Mononuclear cell (primary cell): ENCODE results near the gene KRI1. TPM values are rescaled to one million over a fixed set of nuclear protein-coding genes. Genes with fewer than 3 reads are reported as not detected.

Source experiments
- H3K27me3 ChIP-seq: 2 replicates; pipeline ENCODE4 v1.6.0; 2011; ENCODE audit warnings: low read length, control low read depth; ENCODE audit not compliant: insufficient read depth
- H3K4me1 ChIP-seq: 2 replicates; pipeline ENCODE4 v1.5.1; 2011; ENCODE audit warnings: mild to moderate bottlenecking, low read length, control low read depth; ENCODE audit not compliant: insufficient read depth
- H3K4me3 ChIP-seq: 2 replicates; pipeline ENCODE4 v1.5.1; 2011; ENCODE audit warnings: mild to moderate bottlenecking, low read length, moderate library complexity
- H3K9me3 ChIP-seq: 2 replicates; pipeline ENCODE4 v1.5.1; 2011; ENCODE audit warnings: low read depth, mild to moderate bottlenecking, control low read depth, low read length
- total RNA-seq: library from RNA; depleted of rRNA; stranded (reverse); fragments of >200 nt; gene quantifications from one replicate; pipeline ENCODE4 v1.2.3, GENCODE V29; 2012

Gene KRI1
- total RNA-seq, 1 donor: 6.7 TPM

DNA sequence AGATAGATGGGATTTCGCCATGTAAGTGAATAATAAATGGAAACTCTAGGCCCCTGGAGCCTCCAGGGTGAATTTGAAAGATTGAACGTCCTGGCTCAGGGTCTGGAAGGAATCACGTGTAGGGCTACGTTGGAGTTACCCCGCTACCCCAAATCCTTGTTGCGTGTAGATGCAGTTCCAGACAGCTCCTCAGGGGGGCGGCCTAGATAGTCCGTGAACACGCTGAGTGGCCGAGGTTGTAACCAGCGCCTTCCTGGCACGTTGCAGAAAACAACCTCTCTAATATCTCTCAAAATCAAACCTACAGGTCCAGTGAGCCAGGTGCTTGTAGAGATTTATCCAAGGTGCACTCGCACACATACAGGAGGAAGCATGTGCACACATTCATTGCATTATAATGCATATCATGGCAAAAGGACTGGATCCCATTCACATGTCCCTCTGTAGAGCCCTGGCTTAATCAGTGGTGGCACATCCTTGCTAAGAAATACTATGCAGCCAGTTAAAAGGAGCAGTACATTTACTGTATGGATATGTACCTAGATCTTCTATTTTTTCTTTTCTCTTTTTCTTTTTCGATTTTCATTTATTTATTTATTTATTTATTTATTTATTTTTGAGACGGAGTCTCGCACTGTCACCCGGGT is 60.1 kb downstream of the KRI1 start:
- Histone ChIP-seq H3K9me3 (no peaks in the 10 kb centered on the region), H3K4me3 (no peak overlapping the region), H3K27me3 (no peaks in the 10 kb centered on the region), H3K4me1 (peaks cover 35% of the 10 kb centered on the region)

Other genes with a start within 250 kb of the KRI1 start
- gene FDX2, start 250.0 kb downstream of the KRI1 start, total RNA-seq: 1.5 TPM
- 9.6 TPM for gene RAVER1, start 232.5 kb downstream of the KRI1 start, total RNA-seq
- gene ICAM3, start 226.4 kb downstream of the KRI1 start, total RNA-seq: 151 TPM
- gene TYK2, start 185.4 kb downstream of the KRI1 start, total RNA-seq: 93.2 TPM
- gene CDC37, start 162.5 kb downstream of the KRI1 start, total RNA-seq: 114 TPM
- 7.2 TPM for gene PDE4A, start 145.5 kb downstream of the KRI1 start, total RNA-seq
- gene KEAP1, start 62.7 kb downstream of the KRI1 start, total RNA-seq: 10.4 TPM
- 36.9 TPM for gene S1PR5, start 48.6 kb downstream of the KRI1 start, total RNA-seq
- 30.7 TPM for gene ATG4D, start 22.1 kb downstream of the KRI1 start, total RNA-seq
- 84.0 TPM for gene CDKN2D, start 3.0 kb upstream of the KRI1 start, total RNA-seq
- gene AP1M2, start 21.3 kb upstream of the KRI1 start, total RNA-seq: 0.63 TPM
- gene SLC44A2, start 59.5 kb upstream of the KRI1 start, total RNA-seq: 57.1 TPM
- 212 TPM for gene ILF3, start 88.3 kb upstream of the KRI1 start, total RNA-seq
- gene QTRT1, start 135.4 kb upstream of the KRI1 start, total RNA-seq: 13.9 TPM
- 149 TPM for gene DNM2, start 152.1 kb upstream of the KRI1 start, total RNA-seq